Endothelial cell of umbilical vein (primary cell): ENCODE results near the gene TAF4B.

Experiments
- CTCF ChIP-seq, 2 donors: IDR thresholded peaks; 1 replicate in 1 of 2; 2 replicates in 1 of 2; pipeline ENCODE4 v1.5.1; 2011; ENCODE audit warnings: low read length in 2 of 2, mild to moderate bottlenecking in 2 of 2, moderate library complexity in 2 of 2, control low read depth in 1 of 2, inconsistent platforms in 1 of 2, low read depth in 1 of 2; ENCODE audit not compliant: insufficient read depth in 1 of 2; ENCODE audit errors: extremely low read depth in 1 of 2
- EZH2 ChIP-seq: IDR thresholded peaks from 2 replicates; pipeline ENCODE4 v1.6.1; 2012; ENCODE audit warnings: borderline replicate concordance, low read depth, mild to moderate bottlenecking, moderate library complexity, low read length, inconsistent platforms; ENCODE audit not compliant: severe bottlenecking
- MAX ChIP-seq: IDR thresholded peaks from 2 replicates; pipeline ENCODE4 v1.6.1; 2011; ENCODE audit not compliant: insufficient read depth, insufficient read length
- MYC ChIP-seq: IDR thresholded peaks from one replicate; pipeline ENCODE4 v1.6.1; 2011; ENCODE audit warnings: mild to moderate bottlenecking, low read depth, low read length
- POLR2A ChIP-seq: IDR thresholded peaks from 2 replicates; pipeline ENCODE4 v1.6.1; 2012; ENCODE audit warnings: low read depth, mild to moderate bottlenecking, control low read depth, low read length
- POLR2AphosphoS5 ChIP-seq: IDR thresholded peaks from 2 replicates; pipeline ENCODE4 v1.6.1; 2012; ENCODE audit warnings: low read depth, mild to moderate bottlenecking, control low read depth, low read length, moderate library complexity; ENCODE audit not compliant: insufficient read depth

GRCh38 chr18:26370037-26370436 is 143.8 kb downstream of the TAF4B start:
- TF ChIP-seq EZH2 = no peak
- TF ChIP-seq CTCF (IDR thresholded peaks at IDR 0.05; ENCODE audit: extremely low read depth in 1 of 2, insufficient read depth in 1 of 2, low read depth in 1 of 2, low read length in 2 of 2) = no peak
- TF ChIP-seq POLR2AphosphoS5 = no peak
- TF ChIP-seq MAX = no peak
- no peak for TF ChIP-seq POLR2A
- no peak for TF ChIP-seq MYC
